Measurements from ENCODE around the gene NOL4L.
"Not testable (repeated sequence)": the region's sequence is repeated elsewhere in the genome, so short reads cannot be mapped to it uniquely, and the experiment has no call there.

The NOL4L gene

GRCh38 chr20:32466739-32467505 is 118.2 kb downstream of the NOL4L start:
- no peak for DNase-seq

GRCh38 chr20:32465901-32466675 is 119.0 kb downstream of the NOL4L start:
- DNase-seq: not testable (repeated sequence)

GRCh38 chr20:32465092-32465900 is 119.8 kb downstream of the NOL4L start:
- no peak for DNase-seq

- DNase-seq: no peak
Measured at GRCh38 chr20:32464401-32465091, 120.6 kb downstream of the NOL4L start.

- DNase-seq: no peak
Measured at GRCh38 chr20:32463642-32464400, 121.3 kb downstream of the NOL4L start.

- DNase-seq: no peak
Measured at GRCh38 chr20:32462900-32463641, 122.1 kb downstream of the NOL4L start.

- DNase-seq: no peak
Measured at GRCh38 chr20:32461836-32462600, 123.1 kb downstream of the NOL4L start.

GRCh38 chr20:32460683-32461320 is 124.3 kb downstream of the NOL4L start:
- DNase-seq: no peak

- DNase-seq: no peak
Measured at GRCh38 chr20:32460231-32460630, 124.9 kb downstream of the NOL4L start.

GRCh38 chr20:32458837-32459220 is 126.3 kb downstream of the NOL4L start:
- DNase-seq: no peak

GRCh38 chr20:32458061-32458836 is 126.9 kb downstream of the NOL4L start:
- DNase-seq: no peak

- no peak for DNase-seq
Measured at GRCh38 chr20:32457479-32457986, 127.6 kb downstream of the NOL4L start.

GRCh38 chr20:32456869-32457478 is 128.2 kb downstream of the NOL4L start:
- no peak for DNase-seq

GRCh38 chr20:32455901-32456701 is 129.0 kb downstream of the NOL4L start:
- no peak for DNase-seq

GRCh38 chr20:32455171-32455900 is 129.8 kb downstream of the NOL4L start:
- DNase-seq: no peak
